Posterior vena cava (tissue), 2 donors: ENCODE results near the gene PDE4D. TPM values are rescaled to one million over a fixed set of nuclear protein-coding genes. Genes with fewer than 3 reads are reported as not detected.
"Not testable (repeated sequence)": the region's sequence is repeated elsewhere in the genome, so short reads cannot be mapped to it uniquely, and the experiment has no call there.

ENCODE experiments used
- DNase-seq: peaks from one replicate; pipeline ENCODE4 v3.0.0-alpha.2; 2020; ENCODE audit warnings: low spot score
- intact Hi-C, 2 donors: fragments of 100-400 bp; cut with DNase I; formaldehyde crosslinking; loops; one replicate each; pipeline versions ENCODE4 v1.14.1 to v1.14.2; 2022 to 2023
- total RNA-seq, 2 donors: library from RNA; stranded (reverse); fragmentation: NEBNext Ultra II Directional; extraction: Animal tissue kit (Norgen Biotek cat#: 25700); gene quantifications; one replicate each; pipeline ENCODE4 v1.2.1, GENCODE V29; 2021
- donor health status: DM: yes; HTN: yes; CAD: no.
- donor health status: DM: yes; HTN: yes; CAD: no.

PDE4D gene
- total RNA-seq, 2 donors from 2014 or later = 72.4 to 106 TPM

DNA sequence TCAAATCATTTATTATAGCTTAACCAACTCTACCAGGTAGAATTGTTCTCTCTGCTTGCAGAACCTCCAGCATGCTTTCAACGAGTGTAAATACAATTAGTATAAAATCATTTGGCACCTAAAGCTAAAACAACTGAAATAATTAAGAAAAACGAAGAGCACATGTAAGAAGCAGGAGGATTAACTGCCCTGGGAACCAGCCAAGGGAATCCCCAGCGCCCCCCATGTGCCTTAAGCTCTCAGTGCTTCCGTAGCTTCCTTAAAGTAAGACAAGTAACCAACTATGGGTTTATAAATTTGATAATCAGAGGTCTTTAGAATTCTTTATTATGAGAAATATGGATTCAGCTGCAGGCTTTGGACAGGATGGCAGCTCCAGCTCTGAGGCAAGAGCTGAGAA is 908.2 kb downstream of the PDE4D start:
- DNase-seq = no peak
- intact Hi-C loops = no loop called here

DNA sequence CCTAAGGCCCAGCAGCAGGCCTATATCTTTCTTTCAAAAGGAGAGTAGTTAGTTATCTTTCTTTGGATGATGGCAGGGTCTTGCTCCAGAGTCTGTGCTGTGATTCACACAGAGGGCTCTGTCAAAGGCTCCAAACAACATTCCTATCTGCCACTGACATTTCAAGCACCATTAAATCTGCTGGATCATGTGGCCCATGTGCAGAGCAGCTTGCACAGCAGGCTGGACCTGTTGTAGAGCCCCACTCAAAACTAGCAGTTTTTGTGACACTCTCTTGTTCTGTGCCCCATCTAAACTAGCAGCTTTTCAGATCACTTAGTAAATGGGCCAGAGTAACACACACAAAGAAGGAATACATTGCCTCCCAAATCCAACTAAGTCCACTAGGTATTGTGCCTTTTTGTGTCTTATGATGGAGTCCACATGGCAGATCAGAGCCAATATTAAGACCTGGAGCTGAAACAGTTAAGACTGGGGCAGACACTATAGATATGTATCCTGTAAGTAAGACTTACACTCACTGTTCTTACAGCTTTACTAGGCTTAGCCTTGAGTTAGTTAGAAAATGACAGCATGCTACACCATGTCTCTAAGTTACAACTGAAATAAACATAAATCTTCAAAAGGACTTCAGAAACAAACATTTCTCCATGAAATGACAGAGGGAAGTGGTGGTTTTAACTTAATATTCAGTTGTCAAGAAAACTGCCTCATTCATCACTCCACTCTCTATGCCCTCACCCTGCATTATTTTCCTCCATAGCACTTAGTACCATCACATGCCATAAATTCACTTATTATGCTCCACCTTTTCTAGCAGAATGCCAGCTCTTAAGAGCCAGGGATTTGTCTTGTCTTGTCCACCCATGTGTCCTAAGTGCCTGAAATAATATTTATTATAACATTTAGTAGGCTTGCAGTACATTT is 909.7 kb downstream of the PDE4D start:
- DNase-seq = no peak
- intact Hi-C loops = no loop called here

DNA sequence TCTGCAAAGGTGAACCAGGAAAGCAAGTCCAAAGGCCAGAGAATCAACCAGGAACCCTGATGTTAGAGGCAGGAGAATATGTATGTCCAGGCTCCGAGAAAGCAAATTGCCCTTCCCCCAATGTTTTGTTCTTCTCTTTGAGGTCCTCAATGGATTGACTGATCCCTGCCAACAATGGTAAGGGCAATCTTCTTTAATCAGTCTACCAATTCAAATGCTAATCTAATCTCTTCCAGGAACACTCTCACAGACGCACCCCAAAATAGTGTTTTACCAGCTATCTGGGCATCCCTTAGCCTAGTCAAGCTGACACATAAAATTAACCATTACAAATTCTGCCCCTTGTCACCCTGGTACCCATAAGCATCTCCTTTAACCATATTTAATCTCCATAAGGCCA is 912.6 kb downstream of the PDE4D start:
- intact Hi-C loops = no loop called here
- DNase-seq = no peak

DNA sequence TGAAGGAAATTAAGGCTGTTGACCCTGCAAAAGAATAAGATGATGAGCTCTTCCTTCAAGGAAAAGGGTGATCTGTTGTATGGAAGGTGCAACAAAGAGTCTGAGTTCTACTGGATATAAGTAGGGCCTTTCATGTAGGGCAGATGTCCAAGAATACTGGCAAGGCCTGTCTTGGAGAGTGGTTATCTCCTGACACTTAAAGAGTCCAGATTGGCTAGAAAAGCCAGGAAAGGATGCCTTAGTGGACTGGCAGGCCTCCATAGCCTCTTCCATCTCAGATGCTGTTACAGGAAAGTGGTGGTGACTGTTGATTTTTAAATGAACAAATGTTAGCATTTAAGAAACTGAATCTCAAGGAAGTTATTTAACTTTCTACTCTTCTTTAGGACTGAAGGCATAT is 914.4 kb downstream of the PDE4D start:
- intact Hi-C loops = loop anchor here in 1 of 2 donors (10.0 kb wide), 1 partner anchor 1184 kb away; no protein-coding TSS in a partner anchor

DNA sequence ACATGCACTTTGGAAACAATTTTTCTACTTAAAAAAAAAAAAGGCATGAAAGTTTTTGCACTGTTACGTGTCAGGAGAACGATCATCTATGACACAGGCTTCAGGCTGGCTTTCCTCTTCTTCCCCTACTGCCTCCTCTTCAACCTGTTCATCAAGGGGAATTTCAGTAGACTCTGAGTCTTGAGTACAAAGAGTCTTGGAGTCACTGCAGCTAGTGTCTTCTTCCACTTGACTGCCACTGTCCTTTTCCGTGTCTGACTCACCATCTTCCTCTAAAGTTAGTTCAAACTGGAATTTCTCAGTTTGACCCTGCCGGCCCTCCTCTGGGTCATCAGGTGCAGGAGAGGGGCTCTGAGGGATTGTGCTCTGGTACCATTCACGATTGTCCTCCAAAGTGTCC is 918.9 kb downstream of the PDE4D start:
- intact Hi-C loops = loop anchor here in 1 of 2 donors (10.0 kb wide), 1 partner anchor 1180 kb away; no protein-coding TSS in a partner anchor
- no peak for DNase-seq

More for the DNA sequence above, 914.4 kb downstream of the PDE4D start:
- DNase-seq = no peak

DNA sequence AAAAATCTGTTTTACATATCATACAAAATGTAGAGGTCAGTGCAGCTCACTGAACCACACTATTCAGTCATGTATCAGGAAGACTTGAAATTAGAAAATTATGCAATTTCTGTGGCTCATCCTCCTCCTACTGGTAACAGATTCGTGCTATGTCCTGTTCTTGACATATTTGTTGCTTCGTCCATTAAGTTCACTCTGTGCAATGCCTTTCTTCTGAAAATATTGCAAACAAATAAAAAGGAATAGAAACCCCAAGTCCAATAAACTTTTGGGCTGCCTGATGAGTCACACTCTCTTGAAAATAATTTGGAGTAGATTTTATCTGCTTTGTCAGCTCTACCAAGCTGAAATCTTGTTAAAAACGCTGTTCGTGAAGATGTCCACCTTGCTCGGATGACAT is 919.4 kb downstream of the PDE4D start:
- intact Hi-C loops = loop anchor here in 1 of 2 donors (10.0 kb wide), 1 partner anchor 1179 kb away; no protein-coding TSS in a partner anchor
- no peak for DNase-seq

DNA sequence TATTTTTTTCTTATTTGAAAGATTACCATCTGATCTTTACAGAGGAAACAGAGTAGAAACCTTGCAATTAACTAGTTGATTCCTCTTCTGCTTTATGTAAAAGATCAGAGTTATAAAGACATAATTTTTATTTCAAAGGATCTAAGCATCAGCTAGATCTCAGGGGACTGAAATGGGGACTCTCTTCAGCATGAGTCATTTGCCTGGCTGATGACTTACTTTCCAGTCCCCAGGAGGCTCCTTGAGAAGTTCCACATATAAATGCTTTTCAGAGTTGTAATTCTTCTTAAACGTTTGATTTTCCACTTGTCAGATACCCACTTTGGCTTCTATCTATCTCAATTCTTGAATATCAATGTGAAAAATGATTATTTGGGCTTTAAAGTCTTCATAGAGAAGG is 921.2 kb downstream of the PDE4D start:
- DNase-seq = no peak
- intact Hi-C loops = loop anchor here in 1 of 2 donors (10.0 kb wide), 1 partner anchor 1178 kb away; no protein-coding TSS in a partner anchor

DNA sequence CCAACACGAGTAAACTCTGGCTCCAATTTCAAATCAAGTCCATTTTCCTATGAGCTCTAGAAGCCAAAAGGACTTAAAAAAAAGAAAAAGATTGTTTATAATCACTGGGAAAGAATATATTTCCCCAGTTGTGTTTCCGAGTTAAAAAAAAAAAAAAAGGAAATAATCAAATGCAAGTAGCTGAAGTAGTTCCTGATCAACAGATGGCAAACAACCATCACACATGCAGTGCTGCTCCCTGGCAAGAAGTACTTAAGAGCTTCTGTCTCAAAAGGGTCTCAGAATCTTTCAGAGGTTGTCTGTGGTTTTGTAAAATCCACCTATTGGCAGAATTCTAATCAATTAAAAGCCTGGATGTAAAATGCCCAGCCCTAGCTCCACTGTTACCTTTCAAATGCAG is 922.8 kb downstream of the PDE4D start:
- intact Hi-C loops = loop anchor here in 1 of 2 donors (10.0 kb wide), 1 partner anchor 1176 kb away; no protein-coding TSS in a partner anchor
- DNase-seq = no peak

DNA sequence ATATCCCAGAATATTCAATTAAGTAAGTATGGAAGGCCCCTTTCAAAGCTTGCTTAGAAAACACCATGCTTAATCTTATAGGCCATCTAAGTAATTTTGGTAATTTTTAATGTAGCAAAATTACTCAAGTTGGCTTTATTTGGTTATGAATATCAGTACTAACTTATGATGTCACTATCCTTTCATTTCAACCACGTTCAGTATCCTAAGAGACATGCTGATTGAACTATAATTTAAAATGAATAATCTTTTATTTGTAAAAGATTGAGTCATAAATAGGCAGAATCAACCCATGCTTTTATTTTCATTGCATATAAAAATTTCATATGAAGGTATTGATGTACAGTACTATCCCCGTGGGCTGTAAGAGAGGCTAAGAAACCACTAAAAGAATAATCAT is 923.7 kb downstream of the PDE4D start:
- intact Hi-C loops = loop anchor here in 1 of 2 donors (10.0 kb wide), 1 partner anchor 1175 kb away; no protein-coding TSS in a partner anchor

DNA sequence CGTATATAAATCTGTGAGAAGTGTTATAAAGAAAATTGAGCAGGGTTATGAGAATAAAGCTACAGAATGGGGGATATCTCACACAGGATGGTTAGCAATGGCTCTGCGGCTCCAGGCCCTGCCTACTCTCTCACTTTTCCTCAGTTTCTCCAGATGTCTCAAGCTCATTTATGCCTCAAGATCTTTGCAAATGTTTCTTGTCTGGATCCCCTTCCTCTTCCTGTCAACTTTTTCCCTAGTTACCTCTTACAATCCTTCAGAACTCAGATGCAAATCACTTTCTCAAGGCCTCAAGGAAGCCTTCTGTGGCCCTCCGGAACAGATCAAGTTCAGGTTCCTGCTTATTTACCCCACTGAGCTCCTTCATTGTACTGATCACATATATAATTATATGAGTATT is 924.3 kb downstream of the PDE4D start:
- intact Hi-C loops = no loop called here
- DNase-seq = no peak

More for the DNA sequence above, 923.7 kb downstream of the PDE4D start:
- DNase-seq = no peak

DNA sequence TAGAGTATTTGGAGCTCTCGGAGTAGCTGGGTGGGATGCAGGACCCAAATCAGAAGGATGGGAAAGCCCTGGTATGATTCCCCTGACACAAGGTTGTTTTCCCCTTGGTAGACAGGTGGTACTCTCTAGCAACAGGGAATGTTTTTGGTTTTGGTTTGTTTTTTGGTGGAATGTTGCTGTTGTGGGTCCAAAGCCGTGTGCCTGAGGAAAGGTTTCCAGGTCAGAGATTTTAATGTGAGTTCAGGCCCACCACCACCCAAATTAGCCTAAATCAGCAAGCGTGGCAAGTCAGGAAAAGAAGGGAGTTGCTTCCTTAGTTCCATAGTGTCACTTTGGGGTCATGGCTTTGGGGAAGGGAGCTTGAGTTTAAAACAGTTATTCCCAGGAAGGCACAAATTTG is 925.2 kb downstream of the PDE4D start:
- no peak for DNase-seq
- intact Hi-C loops = no loop called here

DNA sequence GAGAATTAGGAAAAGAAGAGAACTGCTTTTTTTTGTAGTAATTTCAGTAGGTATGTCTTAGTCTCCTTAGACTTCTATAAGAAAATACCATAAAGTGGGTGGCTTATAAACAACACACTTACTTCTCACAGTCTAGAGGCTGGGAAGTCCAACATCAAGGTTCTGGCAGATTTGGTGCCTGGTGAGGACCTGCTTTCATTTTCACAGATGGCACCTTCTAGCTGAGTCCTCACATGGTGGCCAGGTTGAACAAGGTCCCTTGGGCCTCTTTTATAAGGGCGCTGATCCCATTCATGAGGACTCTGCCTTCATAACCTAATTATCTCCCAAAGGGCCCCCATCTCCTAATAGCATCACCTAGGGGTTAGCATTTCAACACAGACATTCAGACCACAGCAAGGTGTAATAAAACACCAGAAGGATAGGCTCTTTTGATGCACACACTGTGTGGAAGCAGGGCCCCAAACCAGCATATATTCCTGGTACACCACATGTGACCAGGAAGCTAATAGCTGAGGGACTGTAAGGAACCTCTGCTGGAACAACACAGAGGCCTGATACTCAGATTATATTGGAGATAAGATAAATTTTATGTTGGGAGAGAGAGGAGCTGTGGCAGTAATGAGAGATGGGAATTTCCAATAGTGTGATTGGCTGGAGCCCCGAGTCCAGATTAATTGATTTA is 925.8 kb downstream of the PDE4D start:
- no peak for DNase-seq
- intact Hi-C loops = no loop called here

DNA sequence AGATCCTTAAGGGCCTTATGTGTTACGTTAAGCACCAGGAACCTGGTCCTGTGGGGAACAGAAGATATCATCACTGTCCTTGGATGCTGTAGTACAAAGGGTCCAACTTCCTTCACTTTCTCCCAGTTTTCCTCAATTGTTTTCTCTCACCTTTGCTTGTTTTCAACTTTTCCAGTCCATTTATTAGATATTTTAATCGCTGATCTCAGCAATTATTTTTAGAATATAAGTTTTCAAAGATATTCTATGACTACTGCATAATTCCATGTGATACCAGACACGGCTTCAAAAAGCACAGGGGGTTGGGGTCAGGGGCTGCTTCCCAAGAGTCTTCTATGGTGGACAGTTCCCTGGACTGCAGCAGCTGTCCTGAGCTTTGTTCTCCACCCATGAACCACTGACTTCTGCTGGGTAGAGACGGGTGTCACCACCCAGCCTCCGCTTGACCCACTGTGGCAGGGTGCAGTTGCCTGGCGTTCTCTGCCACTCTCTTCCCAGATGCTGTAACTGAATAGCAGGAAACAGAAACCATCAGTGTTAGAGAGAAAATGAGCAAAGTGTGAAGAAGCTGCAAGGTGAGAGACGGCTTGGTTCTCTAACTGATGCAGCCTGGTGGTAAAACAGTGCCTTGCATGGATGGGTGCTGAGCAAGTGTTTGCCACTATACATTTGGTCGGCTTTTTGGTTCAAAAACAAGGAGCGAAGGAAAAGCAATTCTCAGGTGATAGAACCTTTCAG is 927.7 kb downstream of the PDE4D start:
- DNase-seq = no peak
- intact Hi-C loops = no loop called here

DNA sequence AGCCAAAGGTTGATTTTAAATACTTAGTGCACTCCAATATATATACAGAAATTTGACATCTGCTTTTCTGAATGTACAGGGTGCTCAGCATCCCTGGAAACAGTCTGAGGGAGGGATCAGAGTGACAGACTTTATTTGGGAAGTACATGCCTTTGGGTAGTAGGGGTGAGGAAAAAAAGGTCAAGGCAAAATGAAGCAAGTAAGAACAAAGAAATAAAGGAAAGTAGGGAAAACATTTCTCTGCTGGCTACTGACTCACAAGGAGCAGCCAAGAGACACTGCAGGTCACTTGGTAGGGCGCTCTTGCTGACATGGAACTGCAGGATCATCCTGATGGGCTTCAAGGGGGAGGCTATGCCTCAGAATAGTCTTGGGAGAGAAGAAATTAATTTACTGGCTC is 929.7 kb downstream of the PDE4D start:
- DNase-seq = no peak
- intact Hi-C loops = no loop called here

DNA sequence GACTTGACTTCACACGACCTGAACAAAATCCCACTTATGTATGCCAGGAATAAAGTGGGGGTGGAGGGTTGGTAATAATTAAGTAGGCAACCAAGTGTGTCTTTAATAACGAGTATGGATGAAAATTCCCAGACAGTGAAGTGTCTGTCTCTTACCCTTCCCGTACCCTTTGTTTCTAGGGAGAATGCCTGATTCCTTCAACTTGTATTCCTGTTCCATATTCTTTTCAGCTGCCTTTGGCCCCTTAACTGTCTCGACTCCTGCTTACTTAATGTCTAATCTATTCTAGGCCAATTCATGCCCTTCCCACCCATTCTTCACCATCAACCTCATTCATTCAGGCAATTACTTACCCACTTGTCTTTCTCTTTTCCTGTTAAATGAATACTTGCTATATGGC is 930.2 kb downstream of the PDE4D start:
- intact Hi-C loops = no loop called here
- no peak for DNase-seq

DNA sequence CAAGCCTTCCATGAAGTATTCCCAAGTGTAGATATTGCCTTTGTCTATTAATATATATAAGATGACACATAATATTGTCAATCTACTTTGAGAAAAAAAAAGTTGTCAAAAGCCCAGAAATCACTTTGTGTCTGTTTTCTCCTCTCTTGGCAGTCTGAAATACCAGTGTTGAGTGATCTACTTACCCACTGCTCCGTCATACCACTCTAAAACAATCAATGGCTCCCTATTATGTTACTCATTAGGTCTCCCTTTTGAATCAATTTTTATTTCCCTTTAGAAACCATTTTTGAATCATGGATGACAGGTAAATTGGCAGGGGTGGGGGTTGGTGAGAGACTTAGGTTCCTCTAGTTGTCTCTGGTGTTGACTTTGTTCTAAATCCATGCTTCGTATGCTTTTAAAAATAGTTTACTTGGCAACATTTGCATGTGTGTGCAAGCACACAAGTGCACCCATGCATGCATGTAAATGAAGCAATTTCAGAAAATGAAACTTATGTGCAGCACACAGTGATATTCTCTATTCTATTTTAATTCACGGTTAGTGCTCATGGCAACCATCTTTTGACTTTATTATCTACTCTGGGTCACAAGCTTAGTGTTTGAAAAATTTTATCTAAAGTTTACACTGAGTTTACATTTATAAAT is 931.8 kb downstream of the PDE4D start:
- intact Hi-C loops = no loop called here
- no peak for DNase-seq

DNA sequence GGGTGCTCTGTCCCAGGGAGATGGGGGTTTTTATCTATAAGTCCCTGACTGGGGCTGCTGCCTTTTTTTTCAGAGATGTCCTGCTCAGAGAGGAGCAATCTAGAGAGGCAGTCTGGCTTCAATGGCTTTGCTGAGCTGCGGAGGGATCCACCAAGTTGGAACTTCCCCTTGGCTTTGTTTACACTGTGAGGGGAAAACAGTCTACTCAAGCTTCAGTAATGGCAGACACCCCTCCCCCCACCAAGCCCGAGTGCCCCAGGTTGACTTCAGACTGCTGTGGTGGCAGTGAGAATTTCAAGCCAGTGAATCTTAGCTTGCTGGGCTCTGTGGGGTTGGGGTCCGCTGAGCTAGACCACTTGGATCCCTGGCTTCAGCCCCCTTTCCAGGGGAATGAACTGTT is 934.8 kb downstream of the PDE4D start:
- intact Hi-C loops = no loop called here
- no peak for DNase-seq

DNA sequence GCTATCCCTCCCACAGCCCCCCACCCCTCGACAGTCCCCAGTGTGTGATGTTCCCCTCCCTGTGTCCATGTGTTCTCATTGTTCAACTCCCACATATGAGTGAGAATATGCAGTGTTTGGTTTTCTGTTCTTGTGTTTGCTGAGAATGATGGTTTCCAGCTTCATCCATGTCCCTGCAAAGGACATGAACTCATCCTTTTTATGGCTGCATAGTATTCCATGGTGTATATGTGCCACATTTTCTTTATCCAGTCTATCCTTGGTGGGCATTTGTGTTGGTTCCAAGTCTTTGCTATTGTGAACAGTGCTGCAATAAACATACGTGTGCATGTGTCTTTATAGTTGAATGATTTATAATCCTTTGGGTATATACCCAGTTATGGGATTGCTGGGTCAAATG is 940.3 kb downstream of the PDE4D start:
- intact Hi-C loops, DNase-seq: not testable (repeated sequence)

DNA sequence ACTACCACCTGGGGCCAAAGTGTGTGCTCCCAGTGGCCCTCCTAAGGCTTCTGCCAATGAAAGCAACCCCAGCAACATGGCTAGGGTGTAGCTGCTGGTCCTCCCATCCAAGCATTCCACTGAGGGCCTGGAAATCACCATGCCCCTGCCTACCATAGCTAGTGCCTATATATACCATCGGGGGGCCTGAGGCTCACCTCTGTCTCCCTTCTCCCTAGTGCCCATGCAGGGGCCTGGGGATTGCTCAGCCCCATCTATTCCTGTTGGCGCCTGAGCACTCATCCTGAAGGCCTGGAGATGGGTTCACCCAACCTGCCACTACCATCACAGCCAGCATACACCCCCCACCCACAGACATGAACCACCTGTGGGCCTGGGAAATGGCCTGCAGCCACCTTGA is 943.3 kb downstream of the PDE4D start:
- intact Hi-C loops = no loop called here
- DNase-seq = no peak
